ENCODE data around the gene NPHP4.

The NPHP4 gene

GRCh38 chr1:5837976-5838653 lies 154.1 kb downstream of the NPHP4 start (continued):
- no peak for TF ChIP-seq PATZ1 (CRISPR knock-in tag; IDR thresholded peaks at IDR 0.05; ENCODE audit: borderline replicate concordance)

- TF ChIP-seq PPARA (CRISPR knock-in tag; IDR thresholded peaks at IDR 0.05; ENCODE audit: borderline replicate concordance) (no peak), CSDC2 (CRISPR knock-in tag; IDR thresholded peaks at IDR 0.05) (no peak), ISL1 (CRISPR knock-in tag; IDR thresholded peaks at IDR 0.05) (no peak), ZFP30 (CRISPR knock-in tag; IDR thresholded peaks at IDR 0.05) (no peak), ZNF565 (CRISPR knock-in tag; conservative IDR thresholded peaks at IDR 0.05; ENCODE audit: low read depth) (no peak), BACH2 (CRISPR knock-in tag; IDR thresholded peaks at IDR 0.05; ENCODE audit: borderline replicate concordance) (no peak), OSR1 (CRISPR knock-in tag; IDR thresholded peaks at IDR 0.05) (no peak), TSHZ2 (CRISPR knock-in tag; IDR thresholded peaks at IDR 0.05) (no peak), RARB (CRISPR knock-in tag; IDR thresholded peaks at IDR 0.05) (no peak), TCF4 (CRISPR knock-in tag; IDR thresholded peaks at IDR 0.05; ENCODE audit: borderline replicate concordance) (no peak), CREB5 (CRISPR knock-in tag; IDR thresholded peaks at IDR 0.05; ENCODE audit: low read depth) (no peak), PATZ1 (CRISPR knock-in tag; IDR thresholded peaks at IDR 0.05; ENCODE audit: borderline replicate concordance) (no peak), ESRRG (CRISPR knock-in tag; IDR thresholded peaks at IDR 0.05) (no peak), TOX (CRISPR knock-in tag; IDR thresholded peaks at IDR 0.05; ENCODE audit: borderline replicate concordance) (no peak), ZNF70 (CRISPR knock-in tag; IDR thresholded peaks at IDR 0.05) (no peak), ZFP3 (CRISPR knock-in tag; IDR thresholded peaks at IDR 0.05) (no peak), ZC3H10 (CRISPR knock-in tag; IDR thresholded peaks at IDR 0.05) (no peak), ARNTL (CRISPR knock-in tag; IDR thresholded peaks at IDR 0.05; ENCODE audit: borderline replicate concordance, low read depth) (no peak), GLIS3 (CRISPR knock-in tag; IDR thresholded peaks at IDR 0.05) (no peak)
- ATAC-seq, result no peak
Measured at GRCh38 chr1:5836776-5837440, 155.3 kb downstream of the NPHP4 start.

GRCh38 chr1:5835179-5835562 lies 157.1 kb downstream of the NPHP4 start:
- ATAC-seq, result no peak
- TF ChIP-seq ZC3H10 (CRISPR knock-in tag; IDR thresholded peaks at IDR 0.05) (no peak), PPARA (CRISPR knock-in tag; IDR thresholded peaks at IDR 0.05; ENCODE audit: borderline replicate concordance) (no peak), ZNF8 (CRISPR knock-in tag; IDR thresholded peaks at IDR 0.05) (no peak), CREB5 (CRISPR knock-in tag; IDR thresholded peaks at IDR 0.05; ENCODE audit: low read depth) (no peak)
